Measurements from ENCODE around the gene KLK5. TPM values are rescaled to one million over a fixed set of nuclear protein-coding genes. Genes with fewer than 3 reads are reported as not detected.
"Not testable (repeated sequence)": the region's sequence is repeated elsewhere in the genome, so short reads cannot be mapped to it uniquely, and the experiment has no call there.

The KLK5 gene
- 1 to 10 TPM; 1.3 to 2.6 (median 2.1) TPM for polyA plus RNA-seq (ENCODE audit: insufficient read length in 4 of 4)

GRCh38 chr19:50952910-50953309 lies at the start of gene KLK5:
Gene KLK5 (minus strand): TSS chr19:50953038. CDS start chr19:50952657, 381 bp downstream.
- DNase-seq (ENCODE audit: low read depth in 4 of 4, low spot score in 3 of 4), result no peak

- no peak for DNase-seq (ENCODE audit: low read depth in 4 of 4, low spot score in 3 of 4)
These were observed 49.3 kb upstream of the KLK5 start for GRCh38 chr19:51002089-51002532.

GRCh38 chr19:51001515-51001914 lies 48.7 kb upstream of the KLK5 start, which contains the start of gene KLK8:
Gene KLK8 (minus strand): TSS chr19:51001604. CDS start chr19:51001167, 437 bp downstream.
- no peak for DNase-seq (ENCODE audit: low read depth in 4 of 4, low spot score in 3 of 4)

GRCh38 chr19:51000981-51001380 lies 48.1 kb upstream of the KLK5 start:
- DNase-seq (ENCODE audit: low read depth in 4 of 4, low spot score in 3 of 4), result no peak

- DNase-seq (ENCODE audit: low read depth in 4 of 4, low spot score in 3 of 4), result no peak
These were observed 47.6 kb upstream of the KLK5 start for GRCh38 chr19:51000426-51000825.

- DNase-seq (ENCODE audit: low read depth in 4 of 4, low spot score in 3 of 4), result no peak
These were observed 45.8 kb upstream of the KLK5 start for GRCh38 chr19:50998686-50999085.

GRCh38 chr19:50998061-50998460 lies 45.2 kb upstream of the KLK5 start:
- no peak for DNase-seq (ENCODE audit: low read depth in 4 of 4, low spot score in 3 of 4)

GRCh38 chr19:50994129-50994528 lies 41.3 kb upstream of the KLK5 start:
- DNase-seq (ENCODE audit: low read depth in 4 of 4, low spot score in 3 of 4), result no peak

- no peak for DNase-seq (ENCODE audit: low read depth in 4 of 4, low spot score in 3 of 4)
These were observed 39.8 kb upstream of the KLK5 start for GRCh38 chr19:50992666-50993035.

- DNase-seq (ENCODE audit: low read depth in 4 of 4, low spot score in 3 of 4), result not testable (repeated sequence)
These were observed 31.6 kb upstream of the KLK5 start for GRCh38 chr19:50984416-50984815.

- DNase-seq (ENCODE audit: low read depth in 4 of 4, low spot score in 3 of 4), result no peak
These were observed 30.9 kb upstream of the KLK5 start, which contains the start of gene KLK7 for GRCh38 chr19:50983625-50984292. Gene KLK7 (minus strand): TSS chr19:50983917. CDS start chr19:50982399, 1,518 bp downstream.

GRCh38 chr19:50982186-50982585 lies 29.3 kb upstream of the KLK5 start:
- DNase-seq (ENCODE audit: low read depth in 4 of 4, low spot score in 3 of 4), result no peak

- no peak for DNase-seq (ENCODE audit: low read depth in 4 of 4, low spot score in 3 of 4)
These were observed 28.8 kb upstream of the KLK5 start for GRCh38 chr19:50981587-50982146.

- DNase-seq (ENCODE audit: low read depth in 4 of 4, low spot score in 3 of 4), result no peak
These were observed 27.4 kb upstream of the KLK5 start for GRCh38 chr19:50980208-50980607.

- DNase-seq (ENCODE audit: low read depth in 4 of 4, low spot score in 3 of 4), result no peak
These were observed 26.9 kb upstream of the KLK5 start for GRCh38 chr19:50979758-50980157.

GRCh38 chr19:50978772-50979390 lies 26.0 kb upstream of the KLK5 start:
- DNase-seq (ENCODE audit: low read depth in 4 of 4, low spot score in 3 of 4), result no peak

GRCh38 chr19:50977626-50978025 lies 24.8 kb upstream of the KLK5 start:
- no peak for DNase-seq (ENCODE audit: low read depth in 4 of 4, low spot score in 3 of 4)

- DNase-seq (ENCODE audit: low read depth in 4 of 4, low spot score in 3 of 4), result no peak
These were observed 22.9 kb upstream of the KLK5 start for GRCh38 chr19:50975766-50976165.

GRCh38 chr19:50974702-50975556 lies 22.1 kb upstream of the KLK5 start:
- no peak for DNase-seq (ENCODE audit: low read depth in 4 of 4, low spot score in 3 of 4)

GRCh38 chr19:50972795-50973376 lies 20.0 kb upstream of the KLK5 start:
- no peak for DNase-seq (ENCODE audit: low read depth in 4 of 4, low spot score in 3 of 4)

Measured in right renal pelvis (tissue), 4 donors.